HepG2 (cell line): ENCODE results near the gene APBB2. TPM values are rescaled to one million over a fixed set of nuclear protein-coding genes. Genes with fewer than 3 reads are reported as not detected.

Experiments used
- ATAC-seq: fragments of 200-7000 bp; cut with Tn5 transposase; 3 replicates; pipeline ENCODE4 v1.9.1; 2020; ENCODE audit warnings: mild to moderate bottlenecking, moderate library complexity
- BruUV-seq: library from RNA; stranded (reverse); fragments of 400-500 nt; replicated peaks from 2 replicates; lab custom pipeline; 2021; lab: Mats Ljungman, UMichigan
- CTCF ChIA-PET: fragments of 300-600 bp; formaldehyde crosslinking; extraction: SDS; loops from one replicate; lab custom pipeline; 2021; ENCODE audit warnings: low total read pairs, inconsistent platforms, low intra/inter-chr PET ratio; lab: Yijun Ruan, JAX
- POLR2A ChIA-PET: fragments of 350-600 bp; sonication (Branson Sonifier 250); formaldehyde crosslinking; loops from one replicate; lab custom pipeline; 2020; ENCODE audit warnings: antibody characterized with exemption, inconsistent platforms; lab: Yijun Ruan, JAX
- DNase-seq: peaks from one replicate; pipeline ENCODE4 v3.0.0-alpha.2; 2015; ENCODE audit warnings: low spot score
- FAIRE-seq: peaks from 3 replicates; lab custom pipeline; 2011; peaks lifted over from hg19 to GRCh38; lab: Jason Lieb, UNC
- H2AFZ ChIP-seq: one replicate; pipeline ENCODE4 v1.6.1; 2011; ENCODE audit warnings: low read length, inconsistent platforms
- H3K27ac ChIP-seq: fragments of 300-600 bp; 3 replicates; pipeline ENCODE4 v1.8.0; 2011; ENCODE audit warnings: mixed run types, mild to moderate bottlenecking, mixed read lengths, low read length, inconsistent platforms; ENCODE audit not compliant: insufficient read depth; ENCODE audit errors: extremely low read length
- H3K27me3 ChIP-seq, 2 experiments: fragments of 200-600 bp in 1 of 2; 2 replicates in 1 of 2; 3 replicates in 1 of 2; pipeline versions ENCODE4 v1.6.0 to v1.8.0; 2011; ENCODE audit warnings: low read length in 2 of 2, mild to moderate bottlenecking in 2 of 2, moderate library complexity in 2 of 2, inconsistent platforms in 1 of 2; ENCODE audit not compliant: insufficient read depth in 2 of 2, control insufficient read depth in 1 of 2
- H3K36me3 ChIP-seq, 2 experiments: fragments of 200-600 bp in 1 of 2; replicated peaks in 1 of 2; 2 replicates in 1 of 2; 3 replicates in 1 of 2; pipeline versions ENCODE4 v1.5.1 to v1.8.0; 2011; ENCODE audit warnings: low read length in 2 of 2, inconsistent platforms in 1 of 2; ENCODE audit not compliant: insufficient read depth in 2 of 2, control insufficient read depth in 1 of 2
- H3K4me1 ChIP-seq: 2 replicates; pipeline ENCODE4 v1.5.1; 2012; ENCODE audit warnings: low read length, inconsistent platforms; ENCODE audit not compliant: insufficient read depth
- H3K4me2 ChIP-seq: 2 replicates; pipeline ENCODE4 v1.6.0; 2011; ENCODE audit warnings: low read depth, low read length, inconsistent platforms
- H3K4me3 ChIP-seq, 3 experiments: fragments of 200-600 bp in 1 of 3; sonication (generic), shearing (Covaris generic) in 1 of 3; replicated peaks in 1 of 3; 2 replicates each; pipeline ENCODE4 v1.5.1; 2011 to 2016; ENCODE audit warnings: low read length in 3 of 3, inconsistent platforms in 2 of 3, low read depth in 2 of 3, mild to moderate bottlenecking in 2 of 3, control low read depth in 1 of 3, mixed read lengths in 1 of 3; ENCODE audit not compliant: insufficient read depth in 1 of 3
- H3K79me2 ChIP-seq: one replicate; pipeline ENCODE4 v1.6.1; 2011; ENCODE audit warnings: low read length, inconsistent platforms; ENCODE audit not compliant: insufficient read depth
- H3K9ac ChIP-seq: 2 replicates; pipeline ENCODE4 v1.6.0; 2011; ENCODE audit warnings: mild to moderate bottlenecking, low read depth, low read length, inconsistent platforms; ENCODE audit not compliant: insufficient read depth
- H3K9me3 ChIP-seq: 2 replicates; pipeline ENCODE4 v1.5.1; 2012; ENCODE audit warnings: mild to moderate bottlenecking, low read length
- H4K20me1 ChIP-seq: 2 replicates; pipeline ENCODE4 v1.6.0; 2011; ENCODE audit warnings: inconsistent platforms, mild to moderate bottlenecking, low read length, moderate library complexity; ENCODE audit not compliant: insufficient read depth
- DNMT1 ChIP-seq: sonication (generic); formaldehyde crosslinking; IDR thresholded peaks from 2 replicates; pipeline ENCODE4 v1.5.1; 2020; ENCODE audit warnings: mild to moderate bottlenecking, missing genetic modification reagents
- EED ChIP-seq: sonication (generic); formaldehyde crosslinking; IDR thresholded peaks from 2 replicates; pipeline ENCODE4 v1.5.0; 2020; ENCODE audit warnings: mild to moderate bottlenecking, missing genetic modification reagents
- ELF1 ChIP-seq: sonication (generic); formaldehyde crosslinking; IDR thresholded peaks from 2 replicates; pipeline ENCODE4 v1.4.0; 2020; ENCODE audit warnings: missing genetic modification reagents
- HMGA1 ChIP-seq: sonication (generic); formaldehyde crosslinking; conservative IDR thresholded peaks from 2 replicates; pipeline ENCODE4 v1.4.0; 2020; ENCODE audit warnings: missing genetic modification reagents
- KIAA2018 ChIP-seq: sonication (generic); formaldehyde crosslinking; IDR thresholded peaks from 2 replicates; pipeline ENCODE4 v1.5.0; 2020; ENCODE audit warnings: mild to moderate bottlenecking, missing genetic modification reagents, borderline replicate concordance
- MAZ ChIP-seq, 2 experiments: sonication (generic) in 1 of 2; formaldehyde crosslinking in 1 of 2; IDR thresholded peaks; 2 replicates each; pipeline versions ENCODE4 v1.5.0 to v1.6.1; 2012 to 2020; ENCODE audit warnings: low read depth in 2 of 2, mild to moderate bottlenecking in 2 of 2, borderline replicate concordance in 1 of 2, improper control_type of control experiment in 1 of 2, low read length in 1 of 2, missing genetic modification reagents in 1 of 2, moderate library complexity in 1 of 2
- NR1H2 ChIP-seq: sonication (generic); formaldehyde crosslinking; IDR thresholded peaks from 2 replicates; pipeline ENCODE4 v1.8.1; 2022; ENCODE audit warnings: low read depth, missing genetic modification reagents, borderline replicate concordance
- TRAFD1 ChIP-seq: sonication (generic); formaldehyde crosslinking; IDR thresholded peaks from 2 replicates; pipeline ENCODE4 v1.5.1; 2020; ENCODE audit warnings: missing genetic modification reagents, mild to moderate bottlenecking, borderline replicate concordance
- ZFY ChIP-seq: sonication (generic); formaldehyde crosslinking; IDR thresholded peaks from 2 replicates; pipeline ENCODE4 v1.4.0; 2020; ENCODE audit warnings: missing genetic modification reagents
- ZNF276 ChIP-seq: sonication (generic); formaldehyde crosslinking; IDR thresholded peaks from 2 replicates; pipeline ENCODE4 v1.4.0; 2020; ENCODE audit warnings: mild to moderate bottlenecking, low read depth, missing genetic modification reagents
- WGBS: methylation state at CpG from one replicate; pipeline ENCODE4 v1.1.6; 2017; ENCODE audit warnings: low lambda C conversion rate; 5-methylcytosine and 5-hydroxymethylcytosine counted together
- in situ Hi-C: cut with HindIII; loops from 2 replicates; pipeline ENCODE4 v1.10.0; 2017; ENCODE audit warnings: low pct_unique_long_range_greater_than_20kb; ENCODE audit not compliant: extremely low pct_ligation_motif_present
- intact Hi-C: fragments of 100-400 bp; cut with micrococcal nuclease; formaldehyde crosslinking; loops from one replicate; pipeline ENCODE4 v1.10.0; 2022; ENCODE audit not compliant: unreplicated experiment
- polyA plus RNA-seq, 8 experiments: library from polyadenylated mRNA; depleted of rRNA in 3 of 8; stranded (reverse) in 7 of 8; unstranded in 1 of 8; fragments of >200 nt; fragmentation: Illumina TruSeq in 4 of 8; extraction: Trizol in 4 of 8; gene quantifications; 2 replicates each; pipeline versions ENCODE4 v1.2.1 to v1.2.3, GENCODE V29; 2011 to 2016; ENCODE audit warnings: low read depth in 4 of 8, missing spikeins in 1 of 8, mixed read lengths in 1 of 8; ENCODE audit not compliant: insufficient read depth in 1 of 8
- total RNA-seq, 5 experiments: library from RNA; depleted of rRNA; stranded (reverse); fragments of >200 nt; fragmentation: Illumina TruSeq; extraction: Trizol; gene quantifications; 2 replicates each; pipeline ENCODE4 v1.2.3, GENCODE V29; 2016; ENCODE audit warnings: low read depth in 1 of 5

Gene APBB2
- total and polyA plus RNA-seq, 2 of the 13 experiments (the other 11 are each of a cell fraction or from before 2014, with no cell fraction given): 11.7 to 17.0 TPM

GRCh38 chr4:41064953-41065352 is 149.4 kb downstream of the APBB2 start (continued):
- TF ChIP-seq ZNF276 (no peak), ELF1 (CRISPR knock-in tag) (no peak)
- TF ChIP-seq, all 625 proteins: peak for 1

GRCh38 chr4:41061482-41062185 is 152.7 kb downstream of the APBB2 start:
- no peak overlapping the region for H2AFZ ChIP-seq
- no peak overlapping the region for H3K4me3 ChIP-seq
- no peaks in the 10 kb centered on the region for H3K27me3 ChIP-seq
- CTCF ChIA-PET: no interaction called here
- no peaks in the 10 kb centered on the region for H3K79me2 ChIP-seq
- intact Hi-C loops: no loop called here
- in situ Hi-C loops: no loop called here
- 99% methylated on average over 5 of the region's 5 CpGs for WGBS
- H3K27ac ChIP-seq: no peak overlapping the region
- no TSS peak for BruUV-seq
- H3K9me3 ChIP-seq: no peaks in the 10 kb centered on the region
- no peak overlapping the region for H3K9ac ChIP-seq
- no peak for FAIRE-seq
- no peaks in the 10 kb centered on the region for H4K20me1 ChIP-seq
- POLR2A ChIA-PET: no interaction called here
- ATAC-seq: no peak
- H3K4me2 ChIP-seq: no peak overlapping the region
- peaks cover 1 to 4% of the 10 kb centered on the region in 2 experiments; a peak in 1 of 5 replicates for H3K36me3 ChIP-seq
- DNase-seq: no peak
- no peaks in the 10 kb centered on the region for H3K4me1 ChIP-seq
- TF ChIP-seq ZFY (no peak), NR1H2 (CRISPR knock-in tag) (no peak), HMGA1 (CRISPR knock-in tag) (no peak), EED (CRISPR knock-in tag) (no peak), MAZ (IDR thresholded peaks at IDR 0.05; ENCODE audit: borderline replicate concordance, low read depth, low read length) (no peak), MAZ (CRISPR knock-in tag; IDR thresholded peaks at IDR 0.05; ENCODE audit: low read depth) (no peak), TRAFD1 (CRISPR knock-in tag) (no peak), DNMT1 (CRISPR knock-in tag) (no peak), KIAA2018 (CRISPR knock-in tag) (no peak)
